HG03135 (cell line): ENCODE measurements around the gene CARD8.

ENCODE experiments used
- ATAC-seq: cut with Tn5 transposase; IDR thresholded peaks from one replicate; pipeline ENCODE4 v1.9.1; 2021; ENCODE audit warnings: mild to moderate bottlenecking, moderate library complexity; ENCODE audit not compliant: unreplicated experiment

CARD8 gene

GRCh38 chr19:48175578-48175977 is 80.1 kb downstream of the CARD8 start:
- ATAC-seq: no peak

- no peak for ATAC-seq
Observed at GRCh38 chr19:48174445-48175030, 81.2 kb downstream of the CARD8 start.

GRCh38 chr19:48171710-48172109 is 84.0 kb downstream of the CARD8 start:
- ATAC-seq: no peak

GRCh38 chr19:48170817-48171347 is 84.8 kb downstream of the CARD8 start:
- no peak for ATAC-seq

DNA sequence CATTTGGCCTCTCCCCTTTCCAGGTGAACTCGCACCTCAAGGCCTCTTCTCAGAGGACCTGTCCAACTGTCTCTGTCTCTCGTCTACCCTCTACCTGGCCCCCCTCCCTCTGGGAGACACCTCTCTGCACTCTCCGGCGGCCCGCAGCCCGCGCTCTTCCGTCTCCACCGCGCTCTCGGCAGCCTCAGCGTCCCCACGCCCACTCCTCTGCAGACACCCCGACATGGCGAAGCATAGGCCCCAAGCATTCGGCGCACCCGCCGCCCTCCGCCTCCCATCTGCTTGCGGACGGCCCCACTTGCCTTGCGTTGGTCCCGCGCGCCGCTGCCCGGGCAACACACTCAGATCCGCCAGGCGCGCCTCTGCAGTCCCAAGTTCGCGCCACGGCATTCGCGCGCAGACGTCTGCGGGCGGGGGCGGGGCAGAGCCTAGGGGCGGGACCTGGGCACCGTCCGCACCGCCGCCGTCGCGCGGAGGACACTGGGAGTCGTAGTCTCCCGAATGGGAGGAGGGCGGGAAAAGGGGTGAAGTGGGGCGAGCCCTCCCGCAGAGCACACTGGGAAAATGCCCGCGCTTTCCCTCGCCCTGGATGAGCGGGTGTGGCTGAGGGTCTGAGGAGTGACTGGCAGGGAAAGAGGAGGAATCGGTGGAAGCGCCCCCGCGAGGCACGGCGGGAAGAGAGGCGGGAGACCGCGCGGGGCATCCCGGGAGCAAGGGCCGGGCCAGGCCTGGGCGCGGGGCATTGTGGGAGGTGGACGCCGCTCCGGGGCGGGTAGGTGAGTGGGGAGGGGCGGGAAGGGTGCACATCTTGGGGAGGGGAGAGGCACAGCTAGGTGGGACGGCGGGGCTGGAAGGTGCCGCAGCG is 85.5 kb downstream of the CARD8 start, which contains the start of the genes LIG1 and ZSWIM9:
TSS of gene LIG1 (minus strand) at position 406 of the 865 bp plus-strand sequence. CDS start 4,778 bp downstream, outside the sequence.
TSS of gene ZSWIM9 (plus strand) at position 742 of the 865 bp plus-strand sequence. CDS start 1,123 bp downstream, outside the sequence.
- peak; percentile 78 for ATAC-seq

GRCh38 chr19:48169578-48169938 is 86.2 kb downstream of the CARD8 start:
- ATAC-seq: peak; percentile 8

- ATAC-seq: no peak
Observed at GRCh38 chr19:48168689-48169088, 87.0 kb downstream of the CARD8 start.

DNA sequence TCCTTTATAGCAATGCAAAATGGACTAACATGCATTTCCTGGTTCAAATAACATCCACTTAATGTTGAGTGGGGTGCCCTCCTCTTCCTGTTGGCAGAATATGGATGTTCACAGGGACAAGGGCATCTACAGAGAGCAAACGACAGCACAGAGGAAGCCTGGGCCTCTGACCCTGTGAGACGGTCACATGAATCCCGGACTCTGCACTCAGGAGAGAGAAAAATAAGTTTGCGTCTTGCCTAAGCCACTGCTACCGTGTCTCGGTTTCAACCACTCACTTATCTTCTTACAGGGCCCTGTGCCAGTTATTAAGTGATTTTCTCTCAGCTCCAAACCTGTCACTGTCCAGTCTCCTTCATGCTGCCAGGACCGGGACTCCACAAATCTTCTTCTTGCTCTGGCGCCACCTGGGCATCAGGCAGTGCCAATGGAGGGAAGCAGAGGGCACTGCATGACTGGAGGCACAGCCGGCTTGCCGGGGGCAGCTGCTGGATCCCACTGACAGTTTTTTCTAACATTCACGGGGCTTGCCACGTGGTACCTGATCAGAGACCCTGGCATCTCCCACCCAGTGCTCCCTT is 97.4 kb downstream of the CARD8 start:
- ATAC-seq: no peak
